ENCODE results near the gene GIMAP2. TPM values are rescaled to one million over a fixed set of nuclear protein-coding genes. Genes with fewer than 3 reads are reported as not detected.

The GIMAP2 gene
- total RNA-seq, 3 donors from 2014 or later = 8.1 to 8.6 (median 8.3) TPM

GRCh38 chr7:150688630-150689029 is 3.1 kb downstream of the GIMAP2 start:
- H3K36me3 ChIP-seq (ENCODE audit: low read depth) = no peaks in the 10 kb centered on the region
- ATAC-seq (no peak), DNase-seq (no peak)
- no peaks in the 10 kb centered on the region for H3K9me3 ChIP-seq
- no peak overlapping the region for H3K4me3 ChIP-seq
- intact Hi-C loops (cut with DNase I, micrococcal nuclease) = no loop called here
- peaks cover 3% of the 10 kb centered on the region for H3K4me1 ChIP-seq (ENCODE audit: low read depth)
- TF ChIP-seq, protein P1, sequence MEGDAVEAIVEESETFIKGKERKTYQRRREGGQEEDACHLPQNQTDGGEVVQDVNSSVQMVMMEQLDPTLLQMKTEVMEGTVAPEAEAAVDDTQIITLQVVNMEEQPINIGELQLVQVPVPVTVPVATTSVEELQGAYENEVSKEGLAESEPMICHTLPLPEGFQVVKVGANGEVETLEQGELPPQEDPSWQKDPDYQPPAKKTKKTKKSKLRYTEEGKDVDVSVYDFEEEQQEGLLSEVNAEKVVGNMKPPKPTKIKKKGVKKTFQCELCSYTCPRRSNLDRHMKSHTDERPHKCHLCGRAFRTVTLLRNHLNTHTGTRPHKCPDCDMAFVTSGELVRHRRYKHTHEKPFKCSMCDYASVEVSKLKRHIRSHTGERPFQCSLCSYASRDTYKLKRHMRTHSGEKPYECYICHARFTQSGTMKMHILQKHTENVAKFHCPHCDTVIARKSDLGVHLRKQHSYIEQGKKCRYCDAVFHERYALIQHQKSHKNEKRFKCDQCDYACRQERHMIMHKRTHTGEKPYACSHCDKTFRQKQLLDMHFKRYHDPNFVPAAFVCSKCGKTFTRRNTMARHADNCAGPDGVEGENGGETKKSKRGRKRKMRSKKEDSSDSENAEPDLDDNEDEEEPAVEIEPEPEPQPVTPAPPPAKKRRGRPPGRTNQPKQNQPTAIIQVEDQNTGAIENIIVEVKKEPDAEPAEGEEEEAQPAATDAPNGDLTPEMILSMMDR (IDR thresholded peaks at IDR 0.05) = no peak

GRCh38 chr7:150695654-150696053 is 10.1 kb downstream of the GIMAP2 start:
- Histone ChIP-seq H3K4me3 (no peak overlapping the region), H3K4me1 (ENCODE audit: low read depth) (no peaks in the 10 kb centered on the region), H3K9me3 (peaks cover 14% of the 10 kb centered on the region), H3K36me3 (ENCODE audit: low read depth) (no peaks in the 10 kb centered on the region)
- DNase-seq (no peak), ATAC-seq (no peak)
- intact Hi-C loops (cut with DNase I, micrococcal nuclease) = no loop called here
- TF ChIP-seq, protein P1 (IDR thresholded peaks at IDR 0.05) = no peak

DNA sequence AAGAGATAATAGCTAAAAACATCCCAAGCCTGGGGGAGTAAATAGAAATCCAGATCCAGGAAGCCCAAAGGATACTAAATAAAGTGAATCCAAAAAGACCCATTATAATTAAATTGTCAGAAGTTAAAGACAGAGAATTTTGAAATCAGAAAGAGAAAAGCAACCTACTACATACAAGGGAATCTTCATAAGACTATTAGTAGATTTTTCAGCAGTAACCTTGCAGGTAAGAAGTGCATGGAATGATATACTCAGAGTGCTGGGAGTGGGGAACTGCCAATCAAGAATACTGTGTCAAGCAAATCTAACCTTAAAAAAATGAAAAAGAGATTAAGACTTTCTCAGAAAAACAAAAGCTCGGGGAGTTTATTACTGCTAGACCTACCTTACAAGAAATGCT is 17.7 kb downstream of the GIMAP2 start:
- peaks cover 42% of the 10 kb centered on the region for H3K9me3 ChIP-seq

DNA sequence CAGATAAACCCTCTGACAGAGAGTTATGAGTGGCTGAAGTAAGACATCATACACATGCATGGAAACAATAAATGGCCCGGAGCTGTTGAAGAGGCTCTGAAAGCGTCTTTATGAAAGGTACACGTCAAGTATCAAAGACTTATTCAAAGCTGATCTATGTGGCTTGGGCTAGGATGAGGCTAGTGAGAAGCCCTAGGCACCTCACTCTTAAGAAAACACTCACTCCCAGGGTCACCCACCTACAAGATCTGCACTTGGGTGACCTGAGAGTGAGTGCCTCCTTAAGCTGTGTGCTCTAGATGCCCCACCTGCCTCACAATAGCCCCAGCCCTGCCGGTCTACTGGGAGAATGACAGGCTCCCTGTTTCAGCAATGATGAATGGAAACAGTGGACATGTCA is 29.8 kb downstream of the GIMAP2 start:
- intact Hi-C loops (cut with DNase I, micrococcal nuclease) = no loop called here
- TF ChIP-seq, protein P1 (IDR thresholded peaks at IDR 0.05) = no peak
- DNase-seq (no peak), ATAC-seq (peak; percentile 34)
- H3K36me3 ChIP-seq (ENCODE audit: low read depth) = no peaks in the 10 kb centered on the region
- H3K4me3 ChIP-seq = no peak overlapping the region
- H3K4me1 ChIP-seq (ENCODE audit: low read depth) = no peaks in the 10 kb centered on the region
- no peaks in the 10 kb centered on the region for H3K9me3 ChIP-seq

More for the DNA sequence above, 17.7 kb downstream of the GIMAP2 start:
- TF ChIP-seq, protein P1 (IDR thresholded peaks at IDR 0.05) = no peak
- H3K4me1 ChIP-seq (ENCODE audit: low read depth) = no peaks in the 10 kb centered on the region
- ATAC-seq = no peak
- no peak overlapping the region for H3K4me3 ChIP-seq
- no peak for DNase-seq
- intact Hi-C loops (cut with DNase I, micrococcal nuclease) = no loop called here
- H3K36me3 ChIP-seq (ENCODE audit: low read depth) = no peaks in the 10 kb centered on the region

- Histone ChIP-seq H3K9me3 (no peaks in the 10 kb centered on the region), H3K4me1 (ENCODE audit: low read depth) (no peaks in the 10 kb centered on the region), H3K4me3 (no peak overlapping the region), H3K36me3 (ENCODE audit: low read depth) (no peaks in the 10 kb centered on the region)
- ATAC-seq = peak; percentile 22
- TF ChIP-seq, protein P1 (IDR thresholded peaks at IDR 0.05) = no peak
- intact Hi-C loops (cut with DNase I, micrococcal nuclease) = no loop called here
- DNase-seq = no peak
These were observed 30.2 kb downstream of the GIMAP2 start for GRCh38 chr7:150715738-150716137.

GRCh38 chr7:150716368-150716767 is 30.9 kb downstream of the GIMAP2 start, which contains the start of gene GIMAP1:
GIMAP1 (plus strand) TSS chr7:150716613; CDS start chr7:150719048, 2,435 bp downstream.
- intact Hi-C loops (cut with DNase I, micrococcal nuclease) = no loop called here
- H3K36me3 ChIP-seq (ENCODE audit: low read depth) = no peaks in the 10 kb centered on the region
- peak; percentile 44 to 58 (median 55) for DNase-seq
- no peaks in the 10 kb centered on the region for H3K9me3 ChIP-seq
- peak within 1 kb of the TSS; percentile 6 for H3K4me3 ChIP-seq
- peak; percentile 79 for ATAC-seq
- no peaks in the 10 kb centered on the region for H3K4me1 ChIP-seq (ENCODE audit: low read depth)
- TF ChIP-seq, protein P1 (IDR thresholded peaks at IDR 0.05) = no peak

All from mucosa of descending colon (tissue), 3 donors.